Measurements from ENCODE around the gene AJUBA. TPM values are rescaled to one million over a fixed set of nuclear protein-coding genes. Genes with fewer than 3 reads are reported as not detected.
"Not testable (repeated sequence)": the region's sequence is repeated elsewhere in the genome, so short reads cannot be mapped to it uniquely, and the experiment has no call there.

The AJUBA gene
- polyA plus RNA-seq, 3 donors, result 72.8 to 93.8 (median 86.4) TPM

DNA sequence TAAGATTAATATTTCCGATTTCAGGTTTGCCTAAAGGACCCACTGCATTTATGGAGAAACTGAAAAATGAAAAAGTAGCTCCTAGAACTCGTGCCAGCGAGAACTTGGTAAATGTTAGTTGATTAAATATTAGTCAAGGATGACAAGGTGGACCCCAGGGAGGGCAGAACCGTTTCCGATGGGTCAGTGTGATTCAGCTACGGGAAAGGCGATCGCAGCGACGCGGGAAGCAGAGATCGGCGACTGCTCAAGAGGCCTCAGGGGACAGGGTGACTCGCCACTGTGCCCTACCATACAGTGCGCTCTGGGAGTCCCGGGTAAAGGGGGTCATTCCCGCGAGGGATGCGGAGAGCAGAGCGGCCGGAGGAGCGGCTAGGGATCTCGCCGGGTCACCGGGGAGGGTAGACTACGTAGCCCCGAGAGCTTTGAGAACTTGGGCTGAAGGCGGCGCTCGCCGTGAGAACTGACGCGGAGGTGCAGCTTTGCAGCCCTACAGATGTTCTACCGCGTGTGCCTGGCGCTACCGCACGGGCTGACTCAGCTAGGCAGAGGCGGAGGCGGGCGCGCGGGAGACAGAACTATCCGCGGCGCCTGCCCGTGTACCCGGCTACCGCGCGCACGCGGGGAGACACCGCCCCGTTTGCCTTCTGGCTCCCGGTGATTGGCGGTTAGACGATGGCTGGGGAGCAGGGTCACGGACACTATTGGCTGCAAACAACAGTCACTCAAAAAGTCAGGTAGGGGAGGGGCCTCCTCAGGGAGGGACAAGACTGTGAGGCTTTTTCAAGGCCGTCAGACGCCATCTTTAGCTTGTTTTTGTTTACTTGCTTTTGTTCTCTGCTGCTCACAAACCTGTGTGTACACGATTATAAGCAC lies 24.4 kb upstream of the AJUBA start:
- DNase-seq (ENCODE audit: low read depth in 3 of 3, low spot score in 2 of 3), result peak; percentile 95 to 98 (median 97)

DNA sequence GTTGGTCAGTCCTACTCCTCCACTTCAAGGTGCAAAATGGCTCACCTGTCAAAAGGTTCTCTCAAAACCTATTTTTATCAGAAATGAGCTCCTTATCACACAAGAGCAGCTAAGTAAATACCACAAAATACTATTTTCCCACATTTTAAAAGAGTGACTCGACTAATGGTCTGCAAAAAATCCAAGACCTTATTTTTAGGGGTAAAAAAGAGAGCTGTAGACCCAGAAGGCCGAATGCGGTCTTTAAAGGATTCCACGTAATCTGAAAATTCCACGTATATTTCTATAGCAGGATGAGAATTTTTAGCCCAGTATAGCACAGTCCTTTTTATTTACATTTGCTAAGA lies 23.8 kb upstream of the AJUBA start:
- no peak for DNase-seq (ENCODE audit: low read depth in 3 of 3, low spot score in 2 of 3)

DNA sequence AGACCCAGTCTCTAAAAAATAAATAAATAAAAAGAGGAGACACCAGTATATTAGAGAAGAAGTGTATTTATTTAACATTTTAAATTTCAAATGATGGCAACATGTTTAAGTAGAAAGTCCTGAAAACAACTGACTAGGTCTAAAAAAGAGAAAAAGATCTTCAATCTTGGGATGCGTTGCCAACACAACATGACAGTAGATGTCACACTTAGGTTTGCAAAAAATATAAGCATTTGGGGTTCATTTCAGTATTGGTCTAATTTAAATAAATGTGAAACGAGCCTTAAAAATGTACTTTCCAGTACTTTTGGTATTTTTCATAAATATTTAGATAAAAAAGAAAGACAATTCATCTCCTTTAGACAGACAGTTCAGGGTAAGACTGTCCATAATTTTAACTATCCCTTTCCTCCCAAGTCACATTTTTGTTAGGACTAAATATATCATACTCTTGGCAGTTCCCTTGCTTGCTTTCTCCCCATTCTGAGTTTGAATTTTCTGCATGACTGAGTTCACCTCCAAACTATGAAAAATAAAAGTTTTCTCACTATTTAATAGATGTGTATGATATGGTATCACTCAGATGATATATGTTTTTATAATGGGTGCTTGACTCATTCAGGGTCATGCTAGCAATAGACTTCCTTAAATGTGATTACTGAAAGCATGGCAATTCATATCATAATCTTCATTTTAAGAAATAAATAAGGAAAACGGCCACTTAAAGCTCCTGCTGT lies 23.3 kb upstream of the AJUBA start:
- no peak for DNase-seq (ENCODE audit: low read depth in 3 of 3, low spot score in 2 of 3)

DNA sequence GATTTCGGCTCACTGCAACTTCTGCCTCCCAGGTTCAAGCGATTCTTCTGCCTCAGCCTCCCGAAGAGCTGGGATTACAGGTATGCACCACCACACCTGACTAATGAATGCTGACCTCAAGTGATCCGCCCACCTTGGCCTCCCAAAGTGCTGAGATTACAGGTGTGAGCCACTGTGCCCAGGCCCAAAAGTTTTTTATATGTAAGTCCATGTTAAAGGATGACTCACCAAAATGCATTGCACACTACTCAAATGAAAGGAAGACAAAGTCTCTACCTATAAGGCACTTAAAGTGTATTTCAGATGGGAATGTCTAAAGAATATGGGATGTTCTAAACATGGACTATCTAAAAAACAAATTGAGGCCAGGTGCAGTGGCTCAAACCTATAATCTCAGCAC lies 21.9 kb upstream of the AJUBA start:
- not testable (repeated sequence) for DNase-seq (ENCODE audit: low read depth in 3 of 3, low spot score in 2 of 3)

DNA sequence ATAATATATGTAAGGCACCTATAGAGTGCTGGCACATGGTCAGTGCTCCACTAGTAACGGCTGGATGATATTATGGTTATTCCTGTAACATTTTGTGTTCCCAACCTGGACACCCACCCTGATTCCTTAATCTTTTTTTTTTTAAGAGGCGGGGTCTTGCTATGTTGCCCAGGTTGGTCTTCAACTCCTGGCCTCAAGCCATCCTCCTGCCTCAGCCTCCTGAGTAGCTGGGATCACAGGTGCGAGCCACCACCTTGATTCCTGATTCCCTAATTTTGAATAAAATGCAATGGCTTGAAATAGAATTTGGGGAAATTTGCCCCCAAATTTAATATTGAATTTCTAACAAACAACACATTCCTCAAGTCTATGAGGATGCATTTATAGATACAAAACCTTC lies 20.2 kb upstream of the AJUBA start:
- no peak for DNase-seq (ENCODE audit: low read depth in 3 of 3, low spot score in 2 of 3)

DNA sequence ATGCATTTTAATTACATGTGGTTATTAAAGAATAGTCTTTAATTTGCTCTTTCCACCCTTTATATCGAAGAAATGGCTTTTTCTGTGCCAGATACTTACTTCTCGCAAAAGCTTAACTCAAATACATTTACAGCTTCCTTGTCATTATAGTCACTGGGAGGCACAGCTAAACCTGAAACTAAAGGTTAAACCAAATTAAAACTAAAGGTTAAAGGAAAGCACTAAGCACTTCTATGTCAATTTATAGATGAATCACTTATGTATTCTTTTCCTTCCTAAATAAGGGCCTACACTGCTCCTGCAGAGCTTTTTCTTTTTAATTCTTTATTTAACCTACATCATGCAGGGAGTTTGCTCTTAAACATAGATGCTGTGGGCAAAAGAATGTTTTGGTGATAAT lies 18.5 kb upstream of the AJUBA start:
- DNase-seq (ENCODE audit: low read depth in 3 of 3, low spot score in 2 of 3), result no peak

DNA sequence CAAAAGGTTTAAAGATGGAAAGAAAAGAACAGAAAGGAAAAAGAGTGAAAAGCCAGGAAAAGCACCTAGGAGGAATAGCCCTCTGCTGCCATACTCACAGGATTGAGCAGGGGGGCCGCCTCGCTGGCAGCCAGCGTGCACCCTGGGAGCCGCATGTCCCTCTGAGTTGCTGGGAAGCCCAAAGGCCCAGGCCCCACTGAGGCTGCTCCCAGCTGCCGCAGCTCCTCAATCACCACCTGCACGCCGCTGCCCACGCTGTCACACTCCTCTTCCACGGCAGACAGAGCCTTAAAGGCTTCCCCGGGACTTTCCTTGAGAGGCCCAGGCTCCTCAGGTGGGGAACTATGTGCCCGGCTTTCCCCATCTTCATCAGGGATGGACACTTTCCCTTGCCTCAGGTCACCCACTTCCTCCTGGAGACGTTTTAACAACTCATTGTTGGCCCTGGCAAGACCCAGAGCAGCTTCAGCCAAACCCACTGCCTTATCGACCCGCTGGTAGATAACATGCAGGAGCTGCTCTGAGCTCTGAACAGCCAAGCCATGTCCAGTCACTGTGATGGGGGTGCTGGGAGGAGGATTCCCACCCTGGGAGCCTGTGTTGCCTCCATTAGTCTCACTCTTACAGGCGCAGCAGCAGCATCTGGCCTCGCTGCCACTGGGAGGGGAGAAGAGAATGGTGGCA lies 16.1 kb upstream of the AJUBA start:
- no peak for DNase-seq (ENCODE audit: low read depth in 3 of 3, low spot score in 2 of 3)

DNA sequence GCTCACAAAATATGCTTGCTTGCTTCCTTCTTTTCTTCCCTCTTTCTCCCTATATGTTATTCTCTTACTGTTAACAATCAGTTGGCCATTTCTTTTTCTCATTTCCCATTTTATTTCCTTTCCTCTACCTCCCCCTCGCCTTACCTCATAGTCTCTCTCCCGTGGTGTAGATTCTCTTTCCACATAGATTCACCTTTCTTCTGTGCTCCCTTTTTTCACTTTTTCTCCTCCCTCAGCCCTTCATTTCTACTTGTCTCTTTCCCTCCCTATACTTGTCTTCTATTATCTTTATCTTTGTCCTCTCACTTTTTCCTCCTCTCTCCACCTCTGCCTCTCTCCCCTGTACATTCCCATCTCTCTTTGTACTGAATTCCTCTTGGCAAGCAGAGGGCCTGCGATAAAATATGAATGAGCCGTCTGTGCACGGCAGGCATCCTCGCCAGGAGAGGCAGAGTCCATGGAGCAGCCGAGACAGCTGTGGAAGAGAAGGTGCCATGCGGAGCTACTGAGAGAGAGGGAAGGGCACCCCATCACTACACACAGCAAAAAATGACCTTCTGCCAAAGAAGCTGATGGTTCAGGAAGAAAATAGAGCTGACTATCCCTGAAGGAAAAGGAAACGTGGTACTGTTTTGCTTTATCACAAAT lies 15.4 kb upstream of the AJUBA start:
- DNase-seq (ENCODE audit: low read depth in 3 of 3, low spot score in 2 of 3), result no peak

DNA sequence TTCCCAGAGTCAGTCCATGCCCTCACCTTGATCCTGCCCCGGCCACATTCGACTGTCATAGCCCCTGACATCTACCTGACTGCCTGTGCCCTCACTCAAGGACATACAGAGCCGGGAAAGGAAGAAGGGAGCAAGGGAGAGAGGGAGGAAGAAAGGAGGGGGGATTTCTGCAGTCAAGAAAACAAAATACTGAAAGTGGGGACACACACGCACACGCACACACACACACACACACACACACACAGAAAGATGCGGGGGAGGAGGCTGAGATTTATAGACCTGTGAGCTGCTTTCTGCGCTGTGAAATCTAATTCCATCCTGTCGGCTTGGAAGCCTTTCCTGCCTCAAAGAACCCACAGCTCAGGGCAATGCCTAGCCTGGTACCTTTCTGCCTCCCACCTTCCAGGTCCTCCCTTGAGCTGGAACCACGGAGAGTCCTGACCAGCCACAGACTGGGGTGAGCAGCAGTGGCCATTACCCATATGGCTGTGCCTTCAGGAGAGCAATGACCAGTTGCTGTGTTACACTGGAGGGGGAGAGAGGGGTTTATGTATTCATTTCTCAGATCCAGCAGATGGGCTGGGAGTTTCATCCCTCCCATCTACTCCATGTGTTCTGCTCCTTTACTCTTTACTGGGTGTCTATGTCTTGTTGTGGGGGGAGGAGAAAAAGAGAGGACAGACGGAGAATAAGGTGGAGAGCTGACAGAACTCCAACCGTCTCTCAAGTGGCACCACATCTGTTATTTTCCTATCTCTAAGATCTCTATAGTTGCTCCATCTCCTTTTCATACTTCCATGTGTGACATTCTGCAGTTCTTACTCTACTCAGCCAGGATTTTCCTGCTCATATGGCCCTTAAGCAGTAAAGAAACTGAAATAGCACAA lies 14.7 kb upstream of the AJUBA start:
- DNase-seq (ENCODE audit: low read depth in 3 of 3, low spot score in 2 of 3), result peak in 2 of 3 donors; percentile 75 to 76

DNA sequence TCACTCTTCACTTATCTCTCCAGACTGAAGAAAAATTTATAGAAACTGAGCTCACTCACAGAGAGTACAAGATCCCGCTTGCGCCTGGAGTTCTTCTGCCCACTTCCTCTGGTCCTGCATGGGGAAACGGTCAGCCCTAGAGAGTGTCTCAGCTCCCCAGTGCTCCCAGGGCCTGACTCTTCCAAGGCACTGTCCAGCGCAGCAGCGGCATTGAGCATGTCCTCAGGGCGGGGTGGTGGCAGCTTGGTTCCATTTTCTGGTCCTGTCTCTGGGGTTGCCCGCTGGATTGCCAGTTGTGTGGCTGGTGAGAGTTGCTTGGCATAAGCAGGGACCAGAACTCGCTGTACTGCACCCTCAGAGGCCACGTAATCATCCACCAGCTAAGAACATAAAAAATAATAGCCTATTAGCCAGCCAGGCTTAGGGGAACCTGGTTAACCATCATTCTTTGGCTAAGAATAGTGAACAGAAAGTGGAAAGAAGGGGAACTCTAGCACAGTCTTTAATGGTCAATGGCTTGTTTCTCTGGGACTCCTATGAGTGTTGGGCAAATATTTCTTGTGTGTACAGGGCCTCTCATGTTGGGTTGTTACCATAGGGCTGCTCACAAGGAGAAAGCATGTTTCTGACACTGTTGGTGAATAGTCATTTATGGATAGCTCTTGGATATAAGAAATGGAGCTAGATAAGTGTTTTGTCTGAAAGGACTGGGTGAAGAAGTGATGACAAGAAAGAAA lies 13.7 kb upstream of the AJUBA start:
- DNase-seq (ENCODE audit: low read depth in 3 of 3, low spot score in 2 of 3), result no peak

DNA sequence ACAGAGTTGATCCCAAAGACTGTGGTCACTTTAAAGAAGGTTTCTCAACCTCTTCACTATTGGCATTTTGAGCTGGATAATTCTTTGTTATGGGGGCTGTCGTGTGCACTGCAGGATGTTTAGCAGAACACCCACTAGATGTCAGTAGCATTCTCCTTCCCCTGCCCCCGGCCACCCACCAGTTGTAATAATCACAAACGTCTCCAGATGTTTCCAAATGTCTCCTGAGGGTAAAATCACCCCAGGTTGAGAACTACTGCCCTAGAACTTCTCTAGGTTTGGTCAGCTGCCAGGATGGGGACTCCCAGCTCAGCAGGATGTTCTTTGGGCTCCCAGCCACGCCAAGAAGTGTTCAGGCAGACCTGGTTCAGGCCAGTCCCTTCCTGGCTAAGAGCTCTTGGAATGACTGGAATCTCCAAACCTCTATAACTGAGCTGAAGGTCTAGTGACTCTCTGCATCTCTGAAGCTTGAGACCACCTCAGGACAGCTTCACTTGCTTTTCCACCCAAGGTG lies 12.5 kb upstream of the AJUBA start:
- no peak for DNase-seq (ENCODE audit: low read depth in 3 of 3, low spot score in 2 of 3)

DNA sequence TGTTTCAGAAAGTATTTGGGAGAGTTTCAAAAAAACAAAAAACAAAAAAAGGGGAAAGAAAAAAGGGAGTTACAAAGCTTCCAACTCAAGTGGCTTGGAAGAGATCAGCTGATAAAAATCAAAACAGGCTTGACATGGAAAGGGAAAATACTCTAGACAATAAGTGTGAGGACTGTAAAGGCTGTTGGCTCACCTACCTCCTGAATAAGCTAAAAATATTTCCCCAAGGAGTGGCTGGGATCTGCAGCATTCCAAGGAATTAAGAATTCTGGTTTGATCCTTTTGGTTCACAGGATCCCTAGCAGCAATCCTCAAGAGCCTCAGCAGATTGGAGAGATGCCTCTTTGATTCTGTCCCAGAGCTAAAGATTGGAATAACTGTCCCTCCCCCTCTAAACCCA lies 11.2 kb upstream of the AJUBA start:
- DNase-seq (ENCODE audit: low read depth in 3 of 3, low spot score in 2 of 3), result no peak

DNA sequence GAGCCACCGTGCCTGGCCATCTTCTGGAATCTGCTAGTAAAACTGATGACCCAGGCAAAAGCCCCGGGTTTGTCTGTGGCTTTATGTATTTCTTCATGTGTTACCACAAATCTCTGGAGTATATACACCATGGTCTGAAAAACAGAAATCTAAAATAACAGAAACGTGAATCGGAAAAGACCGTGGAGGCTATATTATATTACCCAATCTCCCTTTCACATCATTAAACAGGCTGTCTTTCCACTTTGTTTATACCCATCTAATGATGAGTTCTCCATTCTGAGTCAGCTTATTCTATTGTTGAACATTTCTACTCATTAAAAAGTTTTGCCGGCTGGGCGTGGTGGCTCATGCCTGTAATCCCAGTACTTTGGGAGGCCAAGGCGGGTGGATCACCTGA lies 9.5 kb upstream of the AJUBA start:
- DNase-seq (ENCODE audit: low read depth in 3 of 3, low spot score in 2 of 3), result no peak

DNA sequence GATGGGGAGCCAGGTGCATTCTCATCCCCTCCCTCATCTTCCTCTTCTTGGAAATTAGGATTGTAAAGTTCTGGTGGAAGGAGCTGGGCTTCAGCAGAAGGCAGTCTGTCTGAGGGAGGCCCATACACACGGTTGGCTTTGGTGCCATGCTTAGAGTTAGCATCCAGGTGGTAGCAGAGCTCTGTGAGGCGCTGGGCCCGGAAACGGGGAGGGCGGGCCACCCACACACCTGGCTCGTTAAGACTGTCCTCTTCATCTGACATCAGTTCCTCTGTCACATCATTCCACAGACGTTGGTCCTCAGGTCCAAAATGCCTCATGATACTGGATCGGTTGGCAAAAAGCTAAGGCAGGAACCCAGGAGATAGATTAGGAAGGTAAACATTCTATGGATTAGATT lies 4.9 kb upstream of the AJUBA start:
- no peak for DNase-seq (ENCODE audit: low read depth in 3 of 3, low spot score in 2 of 3)

DNA sequence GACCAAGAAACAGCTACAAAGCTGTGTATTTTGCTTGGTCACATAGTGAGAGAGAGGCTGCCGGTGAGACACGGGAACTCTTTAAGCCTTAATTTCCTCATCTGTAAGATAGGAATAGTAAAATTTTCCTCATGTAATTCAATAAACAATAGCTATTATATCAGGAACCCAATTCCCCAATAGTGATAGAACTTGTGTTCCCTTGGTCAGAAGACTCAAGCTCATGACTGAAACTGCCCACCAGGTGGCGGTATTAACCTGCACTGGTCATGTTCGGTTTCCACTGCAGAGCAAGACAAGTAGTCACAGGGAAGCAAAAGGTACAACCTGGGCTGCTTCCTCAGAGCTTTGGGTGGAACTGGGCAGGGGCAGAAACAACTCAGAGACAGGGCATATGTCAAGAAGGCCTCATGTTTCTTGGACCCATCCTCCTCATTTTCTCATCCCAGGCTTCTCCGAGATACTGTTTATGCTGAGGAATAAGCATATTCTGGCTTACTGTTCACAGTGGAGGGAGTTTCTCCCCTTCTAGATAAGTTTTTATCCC lies 4.2 kb upstream of the AJUBA start:
- DNase-seq (ENCODE audit: low read depth in 3 of 3, low spot score in 2 of 3), result peak in 2 of 3 donors; percentile 78 to 80

DNA sequence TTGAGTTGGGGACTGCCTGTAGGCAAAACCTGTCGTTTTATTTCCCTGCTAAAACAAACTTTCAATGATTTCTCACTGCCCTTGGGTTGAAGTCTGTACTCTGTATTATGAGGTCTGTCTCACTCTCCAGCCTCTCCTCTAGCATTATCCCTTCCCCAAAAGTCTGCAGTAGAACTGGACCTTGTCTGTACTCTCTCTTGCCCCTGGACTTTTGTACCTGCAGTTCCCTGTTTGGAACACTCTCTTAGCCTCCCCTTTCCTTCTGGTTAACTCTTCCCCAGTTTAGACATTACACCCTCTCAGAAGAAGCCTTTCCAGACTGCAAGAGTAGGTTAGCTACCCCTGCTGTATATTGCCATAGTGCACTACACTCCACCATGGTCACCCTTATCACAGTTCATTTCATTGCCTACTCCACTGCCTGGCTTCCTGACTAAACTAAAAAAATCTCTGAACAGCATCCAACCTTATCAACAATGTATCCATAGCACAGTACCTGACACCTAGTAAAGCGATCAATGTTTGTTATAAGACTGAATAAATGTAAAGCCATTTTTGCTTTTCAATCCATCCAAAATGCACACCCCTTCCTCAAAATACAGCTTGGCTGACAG lies 3.6 kb upstream of the AJUBA start:
- no peak for DNase-seq (ENCODE audit: low read depth in 3 of 3, low spot score in 2 of 3)

DNA sequence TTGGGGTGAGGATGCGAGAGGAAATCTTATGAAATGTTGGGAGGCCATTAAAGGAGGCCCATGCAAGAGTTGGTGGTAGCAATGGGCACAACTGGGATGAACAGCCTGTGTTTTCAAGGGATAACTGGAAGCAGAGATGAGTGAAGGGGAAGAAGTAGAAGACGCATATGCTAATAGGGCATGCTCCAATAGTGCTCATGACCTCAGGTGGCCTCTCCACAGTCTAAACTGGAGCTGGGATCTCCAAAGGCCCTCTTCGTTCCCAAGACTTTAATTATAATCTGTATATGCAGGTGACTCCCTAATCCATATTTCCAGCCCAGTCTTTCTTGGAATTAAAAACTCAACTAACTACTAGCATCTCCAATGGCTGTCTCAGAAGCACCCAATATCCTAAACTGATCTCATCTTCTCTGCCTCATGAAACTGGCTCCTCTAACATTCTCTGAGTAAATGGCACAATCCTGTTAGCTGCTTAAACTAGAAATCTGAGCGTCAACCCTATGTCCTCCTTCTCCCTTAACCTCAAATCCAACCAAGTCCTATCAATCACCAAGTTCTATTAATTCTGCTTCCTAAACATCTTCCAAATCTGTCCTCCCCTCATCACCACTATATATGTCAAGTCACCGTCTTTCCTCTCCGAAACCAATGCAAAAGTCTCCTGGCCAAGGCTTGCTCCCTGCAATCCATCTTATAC lies 2.8 kb upstream of the AJUBA start:
- no peak for DNase-seq (ENCODE audit: low read depth in 3 of 3, low spot score in 2 of 3)
